ENCODE measurements around the gene IFT22. TPM values are rescaled to one million over a fixed set of nuclear protein-coding genes. Genes with fewer than 3 reads are reported as not detected.
"Not testable (repeated sequence)": the region's sequence is repeated elsewhere in the genome, so short reads cannot be mapped to it uniquely, and the experiment has no call there.

The IFT22 gene
- polyA plus RNA-seq, 1 of the 3 experiments (the other 2 are of a cell fraction): 66.7 TPM

DNA sequence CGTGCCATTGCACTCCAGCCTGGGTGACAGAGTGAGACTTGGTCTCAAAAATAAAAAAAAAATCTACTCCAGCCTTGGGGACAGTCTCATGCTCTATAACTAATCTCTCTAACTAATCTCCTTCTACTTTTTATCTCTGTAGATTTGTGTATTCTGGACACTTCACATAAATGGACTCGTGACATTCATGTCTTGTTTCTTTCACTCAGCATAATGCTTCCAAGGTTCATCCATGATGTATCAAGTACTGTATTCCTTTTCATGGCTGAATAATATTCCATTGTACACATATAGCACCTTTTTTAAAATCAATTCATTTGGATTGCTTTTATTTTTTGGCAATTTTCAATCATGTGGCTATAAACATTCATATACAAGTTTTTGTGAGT, 31.3 kb upstream of the IFT22 start:
- Histone ChIP-seq H3K9me2 (no peaks in the 10 kb centered on the region), H3K4me2 (no peak overlapping the region), H3K36me3 (replicated peaks in 1 of 2; ENCODE audit: control insufficient read depth in 1 of 2, insufficient read depth in 2 of 2, low read length in 1 of 2) (no peaks in the 10 kb centered on the region), H2AFZ (ENCODE audit: low read depth) (no peak overlapping the region), H3K9ac (no peak overlapping the region), H4K20me1 (ENCODE audit: insufficient read depth) (no peaks in the 10 kb centered on the region), H3K27ac (ENCODE audit: low read depth in 2 of 2, low read length in 1 of 2) (no peak overlapping the region), H3F3A (replicated peaks; ENCODE audit: insufficient read depth) (no peaks in the 10 kb centered on the region), H3K27me3 (ENCODE audit: insufficient read depth) (peaks cover 15% of the 10 kb centered on the region), H3K4me3 (ENCODE audit: low read depth in 2 of 2, low read length in 1 of 2) (no peak overlapping the region), H3K4me1 (ENCODE audit: control insufficient read depth in 1 of 2, insufficient read depth in 2 of 2, low read depth in 1 of 2, low read length in 1 of 2) (no peaks in the 10 kb centered on the region), H3K79me2 (ENCODE audit: insufficient read depth) (no peaks in the 10 kb centered on the region), H3K9me3 (no peaks in the 10 kb centered on the region)
- POLR2A ChIA-PET: interaction anchor here (1.2 kb wide), 1 partner anchor 31 kb away, joined by 6 read pairs; the partner anchor contains the start of gene IFT22
- TF ChIP-seq MXI1 (IDR thresholded peaks at IDR 0.05; ENCODE audit: low read depth, low read length) (no peak), SMC3 (IDR thresholded peaks at IDR 0.05; ENCODE audit: low read depth, low read length) (no peak), RXRA (IDR thresholded peaks at IDR 0.05; ENCODE audit: borderline replicate concordance, low read depth) (no peak), CHD2 (IDR thresholded peaks at IDR 0.05; ENCODE audit: low read length, partially characterized antibody) (no peak), IRF3 (IDR thresholded peaks at IDR 0.05; ENCODE audit: low read depth, low read length) (no peak), USF2 (IDR thresholded peaks at IDR 0.05; ENCODE audit: borderline replicate concordance, low read depth, low read length) (no peak), YY1 (IDR thresholded peaks at IDR 0.05; ENCODE audit: low read depth) (no peak), FOXJ3 (CRISPR knock-in tag; IDR thresholded peaks at IDR 0.05) (no peak), MAX (IDR thresholded peaks at IDR 0.05; ENCODE audit: low read depth) (no peak), POLR2AphosphoS5 (IDR thresholded peaks at IDR 0.05; ENCODE audit: low read depth, low read length) (no peak), GABPA (IDR thresholded peaks at IDR 0.05; ENCODE audit: low read depth) (no peak), TAF1 (IDR thresholded peaks at IDR 0.05; ENCODE audit: borderline replicate concordance, low read depth, low read length) (no peak)
- TF ChIP-seq, protein P1, sequence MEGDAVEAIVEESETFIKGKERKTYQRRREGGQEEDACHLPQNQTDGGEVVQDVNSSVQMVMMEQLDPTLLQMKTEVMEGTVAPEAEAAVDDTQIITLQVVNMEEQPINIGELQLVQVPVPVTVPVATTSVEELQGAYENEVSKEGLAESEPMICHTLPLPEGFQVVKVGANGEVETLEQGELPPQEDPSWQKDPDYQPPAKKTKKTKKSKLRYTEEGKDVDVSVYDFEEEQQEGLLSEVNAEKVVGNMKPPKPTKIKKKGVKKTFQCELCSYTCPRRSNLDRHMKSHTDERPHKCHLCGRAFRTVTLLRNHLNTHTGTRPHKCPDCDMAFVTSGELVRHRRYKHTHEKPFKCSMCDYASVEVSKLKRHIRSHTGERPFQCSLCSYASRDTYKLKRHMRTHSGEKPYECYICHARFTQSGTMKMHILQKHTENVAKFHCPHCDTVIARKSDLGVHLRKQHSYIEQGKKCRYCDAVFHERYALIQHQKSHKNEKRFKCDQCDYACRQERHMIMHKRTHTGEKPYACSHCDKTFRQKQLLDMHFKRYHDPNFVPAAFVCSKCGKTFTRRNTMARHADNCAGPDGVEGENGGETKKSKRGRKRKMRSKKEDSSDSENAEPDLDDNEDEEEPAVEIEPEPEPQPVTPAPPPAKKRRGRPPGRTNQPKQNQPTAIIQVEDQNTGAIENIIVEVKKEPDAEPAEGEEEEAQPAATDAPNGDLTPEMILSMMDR (IDR thresholded peaks at IDR 0.05): no peak
- TF ChIP-seq, protein P2, sequence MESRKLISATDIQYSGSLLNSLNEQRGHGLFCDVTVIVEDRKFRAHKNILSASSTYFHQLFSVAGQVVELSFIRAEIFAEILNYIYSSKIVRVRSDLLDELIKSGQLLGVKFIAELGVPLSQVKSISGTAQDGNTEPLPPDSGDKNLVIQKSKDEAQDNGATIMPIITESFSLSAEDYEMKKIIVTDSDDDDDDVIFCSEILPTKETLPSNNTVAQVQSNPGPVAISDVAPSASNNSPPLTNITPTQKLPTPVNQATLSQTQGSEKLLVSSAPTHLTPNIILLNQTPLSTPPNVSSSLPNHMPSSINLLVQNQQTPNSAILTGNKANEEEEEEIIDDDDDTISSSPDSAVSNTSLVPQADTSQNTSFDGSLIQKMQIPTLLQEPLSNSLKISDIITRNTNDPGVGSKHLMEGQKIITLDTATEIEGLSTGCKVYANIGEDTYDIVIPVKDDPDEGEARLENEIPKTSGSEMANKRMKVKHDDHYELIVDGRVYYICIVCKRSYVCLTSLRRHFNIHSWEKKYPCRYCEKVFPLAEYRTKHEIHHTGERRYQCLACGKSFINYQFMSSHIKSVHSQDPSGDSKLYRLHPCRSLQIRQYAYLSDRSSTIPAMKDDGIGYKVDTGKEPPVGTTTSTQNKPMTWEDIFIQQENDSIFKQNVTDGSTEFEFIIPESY (IDR thresholded peaks at IDR 0.05; ENCODE audit: borderline replicate concordance, low read depth): no peak
- CTCF ChIA-PET: interaction anchor here (0.7 to 2.5 kb wide), 3 partner anchors 35 to 59 kb away, joined by 3 to 8 read pairs (median 3); no protein-coding TSS in a partner anchor
- WGBS (ENCODE audit: low lambda C conversion rate): 37% methylated on average over 2 of the region's 2 CpGs
- DNase-seq: no peak

- not testable (repeated sequence) for H3K9ac ChIP-seq; H3K4me3 ChIP-seq (ENCODE audit: low read depth in 2 of 2, low read length in 1 of 2)
- CTCF ChIA-PET: interaction anchor here (1.2 to 4.3 kb wide), 2 partner anchors 15 to 59 kb away, joined by 3 to 20 read pairs; no protein-coding TSS in a partner anchor
These were observed 27.7 kb upstream of the IFT22 start for GRCh38 chr7:101349300-101349699.

GRCh38 chr7:101348456-101349067, 26.9 kb upstream of the IFT22 start:
- H3K9me2 ChIP-seq; H4K20me1 ChIP-seq (ENCODE audit: insufficient read depth); H2AFZ ChIP-seq (ENCODE audit: low read depth); H3K27ac ChIP-seq (ENCODE audit: low read depth in 2 of 2, low read length in 1 of 2); H3K36me3 ChIP-seq (replicated peaks in 1 of 2; ENCODE audit: control insufficient read depth in 1 of 2, insufficient read depth in 2 of 2, low read length in 1 of 2); DNase-seq; H3K4me2 ChIP-seq; H3K4me3 ChIP-seq (ENCODE audit: low read depth in 2 of 2, low read length in 1 of 2); H3K79me2 ChIP-seq (ENCODE audit: insufficient read depth); H3F3A ChIP-seq (replicated peaks; ENCODE audit: insufficient read depth); H3K9ac ChIP-seq; H3K9me3 ChIP-seq; H3K4me1 ChIP-seq (ENCODE audit: control insufficient read depth in 1 of 2, insufficient read depth in 2 of 2, low read depth in 1 of 2, low read length in 1 of 2): not testable (repeated sequence)
- peaks cover 18% of the 10 kb centered on the region for H3K27me3 ChIP-seq (ENCODE audit: insufficient read depth)
- CTCF ChIA-PET: interaction anchor here (1.0 to 4.3 kb wide), 7 partner anchors 14 to 452 kb away, joined by 3 to 20 read pairs (median 3); partner anchors contain the start of gene IFT22
- WGBS (ENCODE audit: low lambda C conversion rate): 65% methylated on average over 10 of the region's 32 CpGs
- POLR2A ChIA-PET: interaction anchor here (0.6 kb wide), 1 partner anchor 27 kb away, joined by 3 read pairs; the partner anchor contains the start of gene IFT22

More at GRCh38 chr7:101349300-101349699, 27.7 kb upstream of the IFT22 start:
- H3K27ac ChIP-seq (ENCODE audit: low read depth in 2 of 2, low read length in 1 of 2); DNase-seq; POLR2A ChIA-PET; H3K9me2 ChIP-seq; H3K4me1 ChIP-seq (ENCODE audit: control insufficient read depth in 1 of 2, insufficient read depth in 2 of 2, low read depth in 1 of 2, low read length in 1 of 2); H3K9me3 ChIP-seq; H3K79me2 ChIP-seq (ENCODE audit: insufficient read depth); H3F3A ChIP-seq (replicated peaks; ENCODE audit: insufficient read depth); H3K36me3 ChIP-seq (replicated peaks in 1 of 2; ENCODE audit: control insufficient read depth in 1 of 2, insufficient read depth in 2 of 2, low read length in 1 of 2); H4K20me1 ChIP-seq (ENCODE audit: insufficient read depth); H2AFZ ChIP-seq (ENCODE audit: low read depth); H3K4me2 ChIP-seq: not testable (repeated sequence)
- 87% methylated on average over 12 of the region's 12 CpGs for WGBS (ENCODE audit: low lambda C conversion rate)
- peaks cover 20% of the 10 kb centered on the region for H3K27me3 ChIP-seq (ENCODE audit: insufficient read depth)

Measured in SK-N-SH (cell line).